CD1c-positive myeloid dendritic cell (primary cell): ENCODE results near the gene CFAP251.
A peak's percentile ranks its signal among the peaks of the same experiment; 100 is the strongest.

ENCODE experiments used
- DNase-seq: peaks from one replicate; pipeline ENCODE4 v3.0.0-alpha.2; 2016; ENCODE audit errors: extremely low spot score

CFAP251 gene

GRCh38 chr12:121943926-121944325 is 25.5 kb downstream of the CFAP251 start:
- no peak for DNase-seq

- no peak for DNase-seq
Observed at GRCh38 chr12:121946313-121947025, 28.1 kb downstream of the CFAP251 start.

GRCh38 chr12:121947981-121948380 is 29.6 kb downstream of the CFAP251 start:
- no peak for DNase-seq

GRCh38 chr12:121949648-121950397 is 31.4 kb downstream of the CFAP251 start:
- no peak for DNase-seq

- DNase-seq: no peak
Observed at GRCh38 chr12:121953117-121953692, 34.8 kb downstream of the CFAP251 start.

- no peak for DNase-seq
Observed at GRCh38 chr12:121953695-121954094, 35.3 kb downstream of the CFAP251 start.

GRCh38 chr12:121955258-121956237 is 37.2 kb downstream of the CFAP251 start:
- peak; percentile 31 for DNase-seq

GRCh38 chr12:121957861-121958515 is 39.6 kb downstream of the CFAP251 start:
- no peak for DNase-seq

- DNase-seq: no peak
Observed at GRCh38 chr12:121958541-121959240, 40.3 kb downstream of the CFAP251 start.

GRCh38 chr12:121960541-121960940 is 42.1 kb downstream of the CFAP251 start:
- no peak for DNase-seq

- DNase-seq: no peak
Observed at GRCh38 chr12:121961195-121961879, 42.9 kb downstream of the CFAP251 start.

- no peak for DNase-seq
Observed at GRCh38 chr12:121963341-121964018, 45.1 kb downstream of the CFAP251 start.

- DNase-seq: no peak
Observed at GRCh38 chr12:121964813-121965643, 46.6 kb downstream of the CFAP251 start.

GRCh38 chr12:121966959-121967358 is 48.6 kb downstream of the CFAP251 start:
- DNase-seq: no peak

GRCh38 chr12:121968876-121969275 is 50.5 kb downstream of the CFAP251 start:
- DNase-seq: peak; percentile 75

- DNase-seq: no peak
Observed at GRCh38 chr12:121969726-121970125, 51.3 kb downstream of the CFAP251 start.

GRCh38 chr12:121970581-121971300 is 52.3 kb downstream of the CFAP251 start:
- DNase-seq: peak; percentile 22
